HG03025 (cell line): ENCODE results near the gene HIBCH.
"Not testable (repeated sequence)": the region's sequence is repeated elsewhere in the genome, so short reads cannot be mapped to it uniquely, and the experiment has no call there.

ENCODE experiments used
- ATAC-seq: cut with Tn5 transposase; IDR thresholded peaks from one replicate; pipeline ENCODE4 v1.9.1; 2021; ENCODE audit warnings: mild to moderate bottlenecking, moderate library complexity; ENCODE audit not compliant: unreplicated experiment, low FRiP score

HIBCH gene

DNA sequence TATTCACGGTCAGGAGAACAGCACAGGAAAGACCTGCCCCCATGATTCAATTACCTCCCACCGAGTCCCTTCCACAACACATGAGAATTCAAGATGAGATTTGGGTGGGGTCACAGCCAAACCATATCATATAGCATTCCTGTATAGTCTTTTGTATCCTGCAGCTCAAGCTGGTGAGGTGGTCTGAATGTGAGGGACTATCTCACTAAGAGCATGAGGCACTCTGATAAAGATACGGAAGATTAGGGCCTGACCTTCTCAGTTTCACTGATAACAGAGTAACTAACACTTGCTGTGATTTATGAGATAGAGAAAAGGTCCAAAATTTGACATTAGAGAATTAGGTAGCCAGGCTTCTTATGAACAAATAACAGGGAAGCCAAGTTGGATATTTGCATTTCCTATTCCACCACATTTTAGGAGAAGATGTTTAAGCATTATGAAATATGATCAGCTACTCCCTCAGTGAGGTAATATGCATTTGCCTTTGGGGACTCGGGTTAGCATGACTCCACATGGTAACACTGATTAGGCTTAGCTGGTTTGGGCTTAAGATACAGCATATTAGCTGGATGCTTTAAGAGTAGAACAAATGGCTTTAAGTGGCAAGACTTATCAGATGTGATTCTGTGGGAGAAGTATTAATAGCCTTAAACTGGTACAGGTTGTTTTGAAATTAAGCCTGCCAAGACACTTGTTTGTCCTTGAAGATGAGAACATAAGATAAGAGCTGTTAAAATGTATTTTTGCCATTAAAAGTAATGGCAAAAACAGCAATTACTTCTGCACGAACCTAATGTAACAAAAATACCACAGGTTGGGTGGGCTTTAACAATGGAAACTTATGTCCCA is 150.2 kb downstream of the HIBCH start:
- no peak for ATAC-seq

DNA sequence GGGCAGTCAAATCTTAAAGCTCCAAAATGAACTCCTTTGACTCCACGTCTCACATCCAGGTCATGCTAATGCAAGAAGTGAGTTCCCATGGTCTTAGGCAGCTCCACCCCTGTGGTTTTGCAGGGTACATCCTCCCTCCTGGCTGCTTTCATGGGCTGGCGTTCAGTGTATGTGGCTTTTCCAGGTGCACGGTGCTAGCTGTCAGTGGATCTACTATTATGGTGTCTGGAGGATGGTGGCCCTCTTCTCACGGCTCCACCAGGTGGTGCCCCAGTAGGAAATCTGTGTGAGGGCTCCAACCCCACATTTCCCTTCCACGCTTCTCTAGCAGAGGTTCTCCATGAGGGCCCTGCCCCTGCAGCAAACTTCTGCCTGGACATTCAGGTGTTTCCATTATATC is 151.9 kb downstream of the HIBCH start:
- ATAC-seq: no peak

DNA sequence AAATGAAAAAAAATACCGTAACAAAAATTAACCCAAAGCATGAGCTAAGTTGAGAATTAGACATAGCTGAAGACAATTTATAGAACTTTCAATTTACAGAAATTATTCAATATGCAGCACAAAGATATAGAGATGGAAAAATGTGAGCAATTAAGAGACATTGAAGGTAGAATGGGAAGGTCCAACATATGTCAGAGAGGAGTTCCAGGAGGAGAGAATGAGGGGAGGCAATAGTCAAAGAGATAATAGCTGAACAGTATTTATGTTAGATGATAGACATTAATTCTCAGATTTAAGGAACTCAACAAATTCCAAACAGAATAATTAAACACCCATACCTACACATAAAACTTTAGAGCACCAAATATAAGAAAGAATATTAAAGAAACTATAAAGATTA is 154.1 kb downstream of the HIBCH start:
- ATAC-seq: no peak

DNA sequence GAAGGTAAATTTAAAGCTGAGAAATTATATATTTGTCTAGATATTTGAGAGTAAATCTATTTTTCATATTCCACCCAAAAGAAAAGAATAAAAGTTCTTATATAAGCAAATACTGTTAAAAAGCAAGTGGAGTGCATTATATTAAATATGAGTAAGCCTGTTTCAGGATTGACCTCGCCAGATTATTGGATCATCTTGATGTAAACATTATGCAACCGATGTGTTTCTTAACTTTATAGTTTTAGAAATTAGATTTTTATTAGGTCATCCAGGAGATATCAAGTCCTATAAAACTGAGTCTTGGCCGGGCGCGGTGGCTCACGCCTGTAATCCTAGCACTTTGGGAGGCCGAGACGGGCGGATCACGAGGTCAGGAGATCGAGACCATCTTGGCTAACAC is 156.8 kb downstream of the HIBCH start:
- no peak for ATAC-seq

GRCh38 chr2:190159453-190159852 is 160.2 kb downstream of the HIBCH start:
- no peak for ATAC-seq

DNA sequence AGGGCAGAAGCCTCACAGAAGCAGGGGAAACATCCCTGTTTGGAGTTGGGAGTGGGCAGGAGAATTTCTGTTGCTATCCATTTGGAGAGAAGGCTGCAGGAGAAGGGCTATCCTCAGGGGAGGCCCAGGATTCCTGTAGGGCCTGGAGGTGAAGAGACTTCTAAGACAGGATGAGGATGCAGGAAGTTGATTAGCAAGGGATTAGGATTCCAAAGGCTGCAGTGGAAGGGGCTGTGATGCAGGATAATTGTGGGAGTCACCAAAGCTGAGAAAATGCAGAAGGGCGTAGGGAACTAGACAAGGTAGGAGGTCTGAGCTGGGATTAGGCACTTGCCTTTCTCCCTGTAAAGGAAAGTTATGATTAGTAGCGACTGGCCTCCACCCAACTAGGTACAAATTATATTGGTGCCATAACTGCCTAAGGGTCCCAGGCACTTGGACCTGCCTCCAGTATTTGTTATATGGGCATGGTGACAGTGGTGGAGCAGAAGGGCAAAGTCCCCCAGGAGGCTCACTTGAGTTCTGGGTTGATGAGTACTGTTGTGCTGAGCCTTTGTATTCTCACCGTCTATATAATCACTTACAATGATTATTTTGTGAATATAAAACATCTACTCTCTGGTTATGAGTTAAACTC is 160.7 kb downstream of the HIBCH start:
- no peak for ATAC-seq

GRCh38 chr2:190157613-190158528 is 161.8 kb downstream of the HIBCH start:
- ATAC-seq: not testable (repeated sequence)

- no peak for ATAC-seq
Observed at GRCh38 chr2:190156530-190157212, 163.0 kb downstream of the HIBCH start.
